HG03432 (cell line): ENCODE results near the gene COL9A3.

Source experiments
- ATAC-seq: cut with Tn5 transposase; IDR thresholded peaks from one replicate; pipeline ENCODE4 v1.9.1; 2021; ENCODE audit warnings: mild to moderate bottlenecking, moderate library complexity; ENCODE audit not compliant: unreplicated experiment

Gene COL9A3

DNA sequence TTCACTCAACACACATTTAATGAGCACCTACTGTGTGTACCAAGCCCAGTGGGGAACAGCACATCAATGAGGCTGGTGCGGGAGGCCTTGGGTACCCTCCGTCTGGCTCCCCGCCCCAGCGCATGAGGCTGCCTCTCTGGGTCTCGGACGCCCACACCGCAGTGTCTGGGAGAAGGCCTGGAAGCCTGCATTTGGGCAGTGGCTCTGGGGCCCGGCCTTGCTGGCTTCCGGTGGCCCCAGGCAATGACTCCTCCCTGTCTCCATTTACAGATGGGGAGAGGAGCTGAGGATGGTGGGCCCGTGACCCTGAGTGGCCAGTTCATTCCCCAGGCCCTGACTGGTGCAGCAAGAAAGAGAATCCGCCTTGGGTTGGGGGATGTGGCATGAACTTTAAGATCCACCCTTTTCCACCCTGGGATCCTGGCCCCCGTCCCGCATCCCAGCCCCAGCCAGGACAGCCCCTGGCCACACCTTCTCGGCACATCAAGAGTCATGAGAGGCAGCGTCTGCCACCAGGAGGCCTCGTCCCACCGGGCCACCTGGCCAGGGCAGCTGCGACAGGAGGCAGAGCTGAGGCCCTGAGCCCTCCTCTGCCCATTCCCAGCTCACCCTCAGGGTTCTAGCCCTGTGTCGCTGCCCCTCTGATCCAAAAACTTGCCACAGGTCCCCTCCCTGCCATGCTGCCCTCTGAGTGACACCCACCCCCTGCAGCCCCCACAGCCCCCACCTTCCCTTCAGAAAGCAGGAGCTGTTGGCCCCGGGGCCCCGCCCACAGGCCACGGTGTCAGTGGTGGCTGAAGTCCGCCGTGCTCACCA lies 38.0 kb upstream of the COL9A3 start:
- no peak for ATAC-seq

DNA sequence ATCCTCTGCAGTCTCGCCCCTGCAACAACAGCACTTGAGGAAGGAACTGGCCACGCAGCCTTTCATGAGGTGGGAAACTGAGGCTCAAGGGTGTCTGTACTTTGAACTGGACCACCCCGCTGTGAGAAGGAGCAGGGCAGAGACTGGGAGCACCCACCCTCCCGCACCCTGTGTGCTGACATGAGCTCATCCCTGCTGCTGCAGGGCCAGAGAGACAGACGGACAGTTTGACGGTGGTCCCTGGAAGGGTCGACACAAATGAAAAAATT lies 37.5 kb upstream of the COL9A3 start:
- no peak for ATAC-seq

DNA sequence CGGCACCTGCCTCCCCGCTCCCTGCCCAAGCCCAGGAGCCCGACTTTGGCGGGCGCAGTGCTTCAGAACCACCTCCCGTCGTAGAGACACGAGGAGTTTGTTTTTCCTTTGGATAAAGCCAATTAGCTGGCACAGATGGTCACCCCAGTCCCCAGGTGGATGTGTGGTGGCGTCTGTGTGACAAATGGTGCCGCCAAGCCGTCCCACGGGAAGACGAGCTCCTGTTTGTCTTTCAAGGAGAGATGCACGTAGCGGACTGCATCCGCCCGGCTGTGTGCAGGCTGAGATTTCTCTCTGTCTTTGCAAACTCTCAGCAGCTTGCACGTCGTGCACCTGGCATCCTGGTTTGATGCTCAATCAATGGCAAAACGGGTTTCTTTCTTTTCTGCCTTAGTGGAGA lies 36.6 kb upstream of the COL9A3 start:
- ATAC-seq = no peak

DNA sequence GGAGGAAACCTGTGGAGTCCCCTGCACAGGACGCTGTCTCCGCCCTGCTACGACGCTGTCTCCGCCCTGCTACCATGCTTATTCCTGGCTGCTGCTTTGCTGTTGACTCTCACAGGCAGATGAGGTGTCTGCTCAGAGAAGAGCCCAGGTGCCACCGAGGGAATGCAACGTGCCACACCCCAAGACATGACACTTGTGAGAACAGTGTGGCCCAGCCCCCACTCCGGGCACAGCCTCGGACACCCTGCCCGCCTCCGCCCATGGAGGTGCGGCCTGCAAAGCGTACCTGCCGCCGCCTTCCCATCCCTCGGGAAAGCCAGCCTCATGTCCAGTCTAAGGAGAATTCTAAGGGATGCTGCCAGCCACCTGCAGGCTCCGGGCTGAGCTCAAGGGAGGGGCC lies 36.2 kb upstream of the COL9A3 start:
- no peak for ATAC-seq

DNA sequence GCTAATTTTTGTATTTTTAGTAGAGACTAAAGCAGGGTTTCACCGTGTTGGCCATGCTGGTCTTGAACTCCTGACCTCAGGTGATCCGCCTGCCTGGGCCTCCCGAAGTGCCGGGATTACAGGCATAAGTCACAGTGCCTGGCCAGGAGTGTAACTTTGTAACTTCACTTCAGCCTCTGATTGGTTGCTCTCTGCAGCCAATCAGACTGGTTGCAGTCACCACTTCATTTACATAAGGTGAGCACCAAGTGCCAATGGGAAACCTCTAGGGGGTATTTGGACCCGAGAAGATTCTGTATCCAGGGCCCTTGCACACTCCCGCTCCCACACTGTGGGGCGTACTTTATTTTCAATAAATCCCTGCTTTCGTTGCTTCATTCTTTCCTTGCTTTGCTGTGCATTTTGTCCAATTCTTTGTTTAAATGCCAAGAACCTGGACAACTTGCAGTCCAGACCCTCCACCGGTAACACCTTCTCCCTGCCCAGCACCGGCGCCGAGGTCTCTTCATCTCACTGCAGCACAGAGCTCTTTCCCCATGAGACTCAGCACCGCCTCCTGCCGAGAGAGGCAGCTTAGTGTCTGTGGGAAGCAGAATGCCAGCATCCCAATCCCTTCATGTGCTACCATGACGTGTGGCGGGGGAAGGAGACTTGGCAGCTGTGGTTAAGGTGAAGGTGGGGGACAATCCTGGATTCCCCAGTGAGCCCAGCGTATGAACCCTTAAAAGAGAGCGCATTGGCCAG lies 34.5 kb upstream of the COL9A3 start:
- no peak for ATAC-seq

DNA sequence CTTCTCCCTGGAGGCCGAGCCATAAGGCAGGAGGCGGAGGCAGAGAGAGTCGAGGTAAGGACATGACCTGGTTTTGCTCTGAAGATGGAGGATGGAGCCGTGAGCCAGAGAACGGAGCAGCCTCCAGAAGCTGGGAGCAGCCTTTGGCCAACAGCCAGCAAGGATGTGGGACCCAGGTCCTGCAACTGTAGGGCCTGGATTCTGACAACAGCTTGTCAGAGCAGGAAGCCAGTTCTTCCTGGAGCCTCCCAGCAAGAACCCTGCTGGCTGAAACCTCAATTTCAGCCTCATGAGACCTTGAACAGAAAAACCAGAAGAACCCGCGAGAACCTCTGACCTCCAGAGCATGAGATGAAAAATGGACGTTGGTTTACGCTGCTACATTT lies 34.0 kb upstream of the COL9A3 start:
- ATAC-seq = no peak

DNA sequence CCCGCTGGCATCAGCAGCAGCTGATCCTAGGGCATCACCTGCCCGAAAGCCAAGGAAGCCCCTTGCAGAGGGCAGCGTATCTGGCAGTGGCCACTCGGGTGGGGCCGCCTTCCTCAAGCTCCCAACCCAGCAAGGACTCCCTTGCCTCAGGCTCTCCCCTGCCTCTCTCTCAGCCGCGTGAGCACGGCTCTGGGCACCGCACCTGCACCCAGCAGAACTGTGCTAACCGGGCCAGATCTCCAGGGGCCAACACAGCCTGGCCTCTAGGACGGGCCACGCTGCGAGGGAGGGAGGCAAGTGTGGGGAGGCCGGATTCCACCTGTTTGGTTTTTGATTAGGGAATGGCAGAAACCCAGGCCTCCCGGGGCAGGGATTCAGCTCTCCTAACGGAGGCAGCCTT lies 32.4 kb upstream of the COL9A3 start:
- ATAC-seq = no peak

DNA sequence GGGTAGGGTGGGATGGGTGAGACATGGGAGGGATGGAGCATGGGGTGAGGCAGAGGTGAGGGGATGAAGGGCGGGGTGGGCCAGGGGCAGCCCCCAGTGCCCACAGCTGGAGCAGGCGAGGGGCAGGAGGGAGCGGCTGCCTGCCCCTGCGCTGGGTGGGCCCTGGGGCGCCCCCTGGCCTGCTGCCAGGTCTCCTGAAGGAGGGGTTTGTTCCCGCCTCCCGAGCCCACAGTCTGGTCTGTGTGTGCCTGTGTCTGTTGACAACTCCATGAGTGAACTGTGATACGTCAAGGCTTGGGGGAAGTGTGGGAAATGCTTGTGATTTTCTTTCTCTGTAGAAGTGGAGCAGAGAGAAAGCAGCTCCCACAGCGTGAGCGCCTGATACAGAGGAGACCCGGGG lies 31.5 kb upstream of the COL9A3 start:
- no peak for ATAC-seq

DNA sequence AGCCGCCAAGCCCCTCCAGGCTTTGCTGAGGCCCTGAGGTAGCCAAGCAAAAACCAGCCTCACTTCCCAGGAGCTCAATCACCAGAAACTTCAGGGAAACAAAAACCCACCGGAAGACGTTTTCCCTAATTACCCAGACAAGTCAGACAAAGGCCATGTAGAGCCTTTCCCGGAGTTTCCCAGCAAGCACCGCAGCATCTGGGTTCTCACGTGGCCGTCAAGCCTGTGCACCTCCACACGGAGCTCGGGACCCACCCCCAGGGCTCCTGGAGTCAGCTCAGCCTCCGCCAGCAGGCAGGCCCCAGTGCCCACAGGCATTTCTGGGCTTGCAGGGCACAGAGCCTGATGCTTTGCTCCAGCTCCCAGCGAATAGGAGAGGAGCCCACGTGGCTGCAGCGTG lies 30.7 kb upstream of the COL9A3 start:
- ATAC-seq = no peak

DNA sequence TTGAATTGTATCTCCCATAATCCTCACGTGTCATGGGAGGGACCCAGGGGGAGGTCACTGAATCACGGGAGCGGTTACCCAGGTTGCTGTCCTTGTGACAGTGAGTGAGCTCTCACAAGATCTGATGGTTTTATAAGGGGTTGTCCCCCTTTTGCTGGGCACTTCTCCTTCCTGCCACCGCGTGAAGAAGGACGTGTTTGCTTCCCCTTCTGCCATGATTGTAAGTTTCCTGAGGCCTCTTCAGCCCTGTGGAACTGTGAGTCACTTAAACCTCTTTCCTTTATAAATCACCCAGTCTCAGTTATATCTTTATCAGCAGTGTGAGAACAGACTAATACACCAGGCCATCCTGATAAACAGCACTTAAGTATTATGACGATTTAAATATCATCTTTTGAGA lies 29.5 kb upstream of the COL9A3 start:
- no peak for ATAC-seq

DNA sequence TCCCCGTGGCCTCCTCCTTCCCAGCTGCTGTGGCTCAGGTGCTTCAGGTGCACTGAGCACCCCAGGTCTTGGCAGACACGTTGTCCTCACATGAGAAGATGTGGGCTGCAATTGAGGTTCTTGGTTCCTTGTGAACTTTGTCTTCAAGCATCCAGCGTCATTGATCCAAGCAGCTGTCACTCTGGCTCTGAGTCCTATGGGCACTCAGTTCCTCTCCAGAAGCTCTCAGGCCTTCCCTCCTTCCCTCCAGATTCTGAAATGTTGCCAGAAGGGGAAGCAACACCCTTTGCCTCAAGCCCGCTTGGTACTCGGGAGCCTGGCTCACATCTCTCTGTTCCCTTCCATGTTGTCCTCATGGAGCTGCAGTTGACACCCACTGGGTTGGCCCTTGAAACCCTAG lies 29.0 kb upstream of the COL9A3 start:
- ATAC-seq = no peak

DNA sequence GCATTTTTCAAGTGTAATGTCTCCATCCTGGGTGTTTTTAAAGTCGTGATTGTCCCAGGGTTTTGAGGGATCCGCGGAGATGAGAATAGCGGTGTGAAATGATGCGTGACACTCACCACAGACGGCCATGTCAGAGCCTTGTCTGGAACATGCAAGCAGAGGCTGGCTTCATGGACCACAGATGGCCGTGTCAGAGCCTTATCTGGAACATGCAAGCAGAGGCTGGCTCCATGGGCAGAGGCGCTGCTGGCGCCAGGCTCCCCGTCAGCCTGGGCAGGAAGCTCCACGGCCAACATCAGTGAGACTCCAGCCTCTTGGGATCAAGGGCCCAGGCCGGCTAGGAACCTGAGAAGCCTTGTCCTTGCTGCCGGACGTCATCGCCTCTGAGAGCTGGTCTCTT lies 28.2 kb upstream of the COL9A3 start:
- no peak for ATAC-seq

DNA sequence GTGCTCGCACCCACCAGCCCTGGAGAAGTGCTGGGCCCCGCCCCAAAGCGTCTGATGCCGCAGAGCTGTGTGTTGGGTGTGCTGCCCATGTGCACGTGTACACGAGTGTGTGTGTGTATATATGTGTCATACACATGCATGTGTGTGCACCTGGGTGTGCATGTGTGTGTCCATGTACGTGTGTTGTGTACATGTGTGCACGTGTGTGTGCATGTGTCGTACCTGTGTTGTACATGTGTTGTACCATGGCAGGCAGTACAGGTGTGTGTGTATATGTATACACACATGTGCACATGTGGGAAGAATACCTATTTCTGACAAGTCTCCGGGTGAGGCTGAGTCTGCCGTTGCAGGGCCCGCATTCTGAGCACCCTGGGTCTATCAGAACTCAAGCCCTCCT lies 26.8 kb upstream of the COL9A3 start:
- no peak for ATAC-seq

DNA sequence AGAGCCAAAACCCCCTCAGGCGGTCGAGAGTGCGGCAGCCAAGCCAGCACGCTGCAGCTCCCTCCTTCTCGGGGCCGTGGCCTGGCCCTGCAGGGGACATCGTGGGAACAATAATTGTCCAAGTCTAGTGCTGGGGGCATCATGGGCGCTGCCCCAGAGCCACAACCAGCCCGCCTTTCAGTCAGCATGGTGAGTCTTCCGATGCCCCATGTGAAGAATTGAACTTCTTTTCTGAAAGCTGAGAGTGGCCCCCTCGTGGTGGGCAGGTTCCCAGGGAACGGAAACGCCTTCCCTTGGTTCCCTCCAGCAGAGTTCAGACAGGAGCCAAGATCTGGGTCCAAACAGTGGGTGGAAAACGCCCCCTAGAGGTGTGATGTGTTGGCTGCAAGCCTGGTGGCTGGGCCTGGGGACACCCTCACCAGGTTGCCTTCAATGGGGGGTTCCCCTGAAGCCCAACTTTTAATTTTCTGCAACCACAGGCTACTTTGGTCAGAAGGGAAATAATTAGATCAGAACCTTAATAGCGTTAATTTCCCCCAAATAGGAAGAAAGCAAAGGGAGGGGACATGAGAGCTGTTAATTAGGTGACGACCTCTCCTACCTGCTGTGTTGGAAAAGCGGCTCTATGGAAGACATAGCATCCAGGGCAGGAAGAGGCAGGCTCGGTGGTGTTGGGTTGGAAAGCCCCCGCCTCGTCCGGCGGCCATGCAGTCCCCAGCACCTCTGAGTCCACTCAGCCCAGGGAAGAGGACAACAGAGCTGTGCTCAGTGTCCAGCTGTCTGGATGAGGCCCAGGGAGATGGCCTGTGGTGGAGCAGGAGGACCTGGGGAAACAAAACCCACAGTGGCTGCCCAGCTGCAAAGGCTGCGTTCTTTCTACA lies 25.3 kb upstream of the COL9A3 start:
- ATAC-seq = no peak

DNA sequence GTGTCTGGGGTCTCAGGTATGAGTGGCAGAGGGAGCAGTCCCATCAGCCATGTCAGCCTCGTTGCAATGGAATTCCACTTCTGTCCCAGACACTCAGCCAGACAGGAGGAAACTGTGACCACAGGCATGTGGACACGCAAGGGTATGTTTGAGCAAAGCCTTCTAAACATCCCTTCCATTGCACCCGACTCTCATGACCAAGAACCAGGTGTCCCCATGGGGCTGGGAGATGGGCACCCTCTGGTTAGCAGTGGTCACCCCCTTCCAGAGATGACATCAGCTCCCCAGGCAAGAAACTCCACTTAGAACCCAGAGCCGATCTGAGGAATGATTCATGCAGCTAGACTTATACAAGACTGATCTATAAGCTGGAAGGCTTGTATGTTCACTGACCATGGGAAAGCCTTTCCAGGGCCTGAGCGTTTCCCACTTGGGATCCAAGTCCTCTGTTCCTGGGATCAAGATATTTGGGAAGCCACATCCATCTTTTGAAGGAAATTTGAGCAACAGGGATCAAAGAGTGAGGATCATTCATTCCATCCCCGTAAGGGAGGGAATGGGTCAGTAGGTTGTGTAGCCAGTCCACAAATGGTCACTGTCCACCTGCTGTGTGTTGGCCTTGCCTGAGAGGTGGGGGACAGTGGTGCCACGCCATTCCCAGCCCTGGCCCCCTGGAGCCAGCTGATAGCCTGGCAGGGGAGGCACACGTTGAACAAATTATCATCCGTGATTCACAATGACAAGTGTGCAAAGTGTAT lies 24.5 kb upstream of the COL9A3 start:
- ATAC-seq = no peak

DNA sequence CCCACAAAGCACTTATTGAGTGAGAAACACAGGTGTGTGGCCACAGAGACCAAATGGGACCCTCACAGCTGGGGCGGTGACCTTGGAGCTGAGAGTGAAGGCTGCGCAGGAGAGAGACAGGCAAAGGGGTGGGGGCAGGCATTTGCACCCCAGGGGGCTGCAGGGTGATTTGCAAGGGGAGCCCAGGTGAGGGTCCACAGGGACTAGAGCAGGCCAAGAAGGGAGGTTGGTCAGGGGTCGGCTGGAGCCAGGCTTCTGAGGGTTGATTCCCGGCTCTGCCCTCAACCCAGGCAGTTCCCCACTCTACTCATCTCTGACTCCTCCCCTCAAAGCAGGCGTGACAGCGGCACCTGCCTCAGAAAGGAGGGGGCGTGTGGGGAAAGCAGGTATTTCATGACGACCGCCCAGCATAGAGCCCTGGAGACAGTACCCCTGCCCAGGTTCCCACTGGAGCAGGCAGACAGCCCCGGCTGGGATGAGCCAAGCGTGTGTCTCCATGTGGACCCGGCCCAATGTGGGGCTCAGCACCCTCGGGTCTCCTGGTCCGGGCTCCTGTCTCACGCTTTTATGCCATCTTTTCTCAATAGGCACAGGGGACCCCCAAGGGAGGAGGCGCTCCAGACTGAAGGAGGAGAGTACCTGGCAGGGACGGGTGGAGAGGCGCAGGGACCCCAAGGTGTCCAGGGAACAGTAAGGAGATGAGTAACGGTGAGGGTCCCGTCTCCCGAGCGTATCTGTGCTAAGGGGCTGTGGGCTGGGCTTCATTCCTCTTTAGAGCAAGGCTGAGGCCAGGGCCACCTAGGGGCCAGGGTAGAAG lies 23.7 kb upstream of the COL9A3 start:
- ATAC-seq = no peak

DNA sequence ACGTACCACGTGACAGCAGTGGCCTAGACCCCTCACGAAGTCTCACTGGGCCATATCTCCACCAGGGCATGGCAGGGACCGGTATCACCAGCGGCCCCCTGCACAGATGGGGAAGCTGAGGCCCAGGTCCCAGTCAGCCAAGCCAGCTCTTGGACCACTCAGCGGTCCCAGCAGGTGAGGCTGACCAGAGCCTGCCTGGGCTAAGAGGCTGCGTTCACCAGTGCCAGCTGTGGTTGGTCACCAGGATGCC lies 23.2 kb upstream of the COL9A3 start:
- no peak for ATAC-seq

DNA sequence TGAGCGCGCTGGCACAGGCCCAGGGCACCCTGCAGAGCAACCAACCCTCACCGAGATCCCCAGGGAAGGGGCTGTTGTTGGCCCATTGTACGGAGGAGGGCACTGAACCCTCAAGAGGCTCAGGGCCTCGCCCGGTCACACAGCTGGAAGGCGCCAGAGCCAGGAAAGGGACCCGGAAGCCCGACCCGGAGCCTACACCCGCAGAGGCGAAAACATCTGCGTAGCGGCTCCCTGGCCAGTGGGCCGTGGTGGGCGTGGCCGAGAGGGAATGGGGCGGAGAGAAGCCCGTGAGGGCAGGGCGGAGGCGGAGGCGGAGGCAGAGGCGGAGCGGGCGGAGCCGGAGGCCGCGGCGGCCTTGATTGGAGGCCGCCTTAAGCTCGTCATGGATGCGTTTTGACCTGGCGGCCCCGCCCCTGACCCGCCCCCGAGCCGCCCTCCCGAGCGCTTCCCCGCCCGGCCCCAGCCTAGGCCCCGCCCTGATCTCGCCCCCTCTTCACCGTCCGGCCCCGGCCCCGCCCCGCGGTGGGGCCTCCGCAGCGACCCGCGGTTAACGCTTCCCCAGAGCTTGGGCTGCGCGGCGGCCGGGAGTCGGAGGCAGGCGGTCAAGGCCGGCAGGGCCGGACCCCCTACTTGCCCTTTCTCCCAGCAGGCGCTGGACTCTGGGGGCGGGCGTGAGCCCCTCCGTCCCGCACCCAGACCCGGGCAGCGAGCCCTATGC lies 22.7 kb upstream of the COL9A3 start:
- peak; percentile 71 for ATAC-seq

DNA sequence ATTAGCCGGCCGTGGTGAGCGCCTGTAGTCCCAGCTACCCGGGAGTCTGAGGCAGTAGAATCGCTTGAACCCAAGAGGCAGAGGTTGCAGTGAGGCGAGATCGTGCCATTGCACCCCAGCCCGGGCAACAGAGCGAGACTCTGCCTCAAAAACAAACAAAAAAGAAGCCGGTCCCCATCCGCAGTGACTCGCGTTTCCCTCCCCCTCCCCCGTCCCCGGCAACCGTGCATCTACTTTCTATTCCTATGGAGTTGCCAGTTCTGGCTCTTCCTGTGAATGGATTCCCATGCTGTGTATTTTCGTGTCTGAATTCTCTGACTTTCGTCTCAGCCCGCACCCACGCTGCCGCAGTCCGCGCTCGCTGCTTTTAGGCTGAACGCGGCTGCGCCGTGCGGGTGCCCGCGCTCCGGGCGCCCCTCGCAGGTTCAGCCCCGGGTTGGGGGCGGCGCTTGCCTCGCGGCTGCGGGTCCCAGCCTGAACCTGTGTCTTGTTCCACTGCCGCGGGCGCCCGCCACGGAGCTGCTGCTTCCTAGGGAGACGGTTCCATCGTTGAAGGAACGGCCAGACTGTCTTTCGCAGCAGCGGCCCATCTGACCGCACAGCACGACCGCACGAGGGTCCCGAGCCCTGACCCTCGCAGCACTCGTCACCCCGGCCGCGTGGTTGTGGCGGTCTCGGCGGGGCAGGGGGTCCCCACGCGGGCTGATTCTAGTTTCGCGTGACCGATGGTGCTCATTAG lies 21.7 kb upstream of the COL9A3 start:
- no peak for ATAC-seq
